GM23248 (cell line): Measurements from ENCODE around the gene FLT3.

Experiments used
- EZH2 ChIP-seq: fragments of 200-600 bp; sonication (generic); IDR thresholded peaks from 2 replicates; pipeline ENCODE4 v1.6.1; 2018; ENCODE audit warnings: antibody characterized with exemption, mild to moderate bottlenecking; ENCODE audit not compliant: insufficient read depth, poor library complexity, severe bottlenecking
- EZH2phosphoT487 ChIP-seq: fragments of 200-600 bp; sonication (generic); IDR thresholded peaks from 2 replicates; pipeline ENCODE4 v1.6.1; 2018; ENCODE audit warnings: antibody characterized with exemption, moderate library complexity, mild to moderate bottlenecking, low read depth; ENCODE audit not compliant: insufficient read depth

DNA sequence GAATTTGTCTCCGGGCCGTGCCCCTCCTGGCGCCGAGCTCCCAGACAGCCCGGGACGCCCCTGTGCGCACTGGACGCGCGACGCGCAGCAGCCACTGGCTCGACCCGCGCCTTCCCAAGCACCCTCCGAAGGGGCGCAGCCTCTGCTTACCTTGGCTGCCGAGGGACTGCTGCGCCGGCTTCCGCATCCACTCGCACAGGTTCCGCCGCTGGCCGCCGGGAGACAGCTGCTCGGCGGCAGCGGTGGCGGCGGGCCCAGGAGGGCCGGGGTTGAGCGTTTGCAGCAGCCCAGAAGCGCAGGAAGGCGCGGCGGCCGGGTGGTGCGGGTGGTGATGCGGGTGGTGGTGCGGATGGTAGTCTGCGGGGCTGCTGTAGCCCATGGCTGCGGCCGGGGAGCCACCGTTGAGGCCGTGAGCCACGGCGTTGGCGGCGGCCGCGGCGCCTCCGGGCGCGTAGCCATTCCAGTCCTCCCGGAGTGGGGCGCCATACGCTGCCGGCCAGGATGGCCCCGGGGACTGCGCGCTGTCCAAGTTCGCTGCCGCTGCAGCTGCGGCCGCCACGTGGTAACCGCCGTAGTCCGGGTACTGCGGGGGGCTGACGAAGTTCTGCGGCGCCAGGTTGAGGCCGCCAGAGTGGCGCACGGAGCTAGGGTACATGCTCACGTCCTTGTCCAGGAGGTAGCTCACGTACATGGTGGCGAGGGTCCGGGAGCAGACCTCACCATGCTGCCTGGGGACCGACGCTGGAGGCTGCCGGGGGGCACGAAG lies 131.9 kb downstream of the FLT3 start:
- TF ChIP-seq EZH2 (no peak), EZH2phosphoT487 (no peak)
